NCI-H187 (cell line): Measurements from ENCODE around the gene SH3BP4.

Source experiments
- DNase-seq, 2 experiments: peaks; one replicate each; lab custom pipeline; 2025; lab: John Stamatoyannopoulos, UW

The SH3BP4 gene

DNA sequence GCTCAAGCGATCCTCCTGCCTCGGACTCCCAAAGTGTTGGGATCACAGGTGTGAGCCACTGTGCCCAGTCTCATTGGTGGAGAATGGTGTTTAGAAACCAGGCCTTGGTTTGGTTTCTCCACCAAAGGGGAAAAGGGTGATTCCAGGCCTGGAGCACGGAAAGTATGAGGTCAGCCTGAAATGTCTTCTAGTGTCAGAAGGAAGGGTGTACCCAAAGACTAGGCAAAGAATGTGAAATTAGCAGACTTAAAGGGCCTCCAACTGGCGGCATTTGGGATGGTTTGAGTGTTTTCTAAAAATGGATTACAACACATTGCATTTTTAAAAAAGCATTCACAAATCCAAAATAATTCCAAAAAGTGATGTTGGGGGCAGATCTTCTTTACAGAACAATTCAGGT lies 139.6 kb downstream of the SH3BP4 start:
- DNase-seq, result no peak

DNA sequence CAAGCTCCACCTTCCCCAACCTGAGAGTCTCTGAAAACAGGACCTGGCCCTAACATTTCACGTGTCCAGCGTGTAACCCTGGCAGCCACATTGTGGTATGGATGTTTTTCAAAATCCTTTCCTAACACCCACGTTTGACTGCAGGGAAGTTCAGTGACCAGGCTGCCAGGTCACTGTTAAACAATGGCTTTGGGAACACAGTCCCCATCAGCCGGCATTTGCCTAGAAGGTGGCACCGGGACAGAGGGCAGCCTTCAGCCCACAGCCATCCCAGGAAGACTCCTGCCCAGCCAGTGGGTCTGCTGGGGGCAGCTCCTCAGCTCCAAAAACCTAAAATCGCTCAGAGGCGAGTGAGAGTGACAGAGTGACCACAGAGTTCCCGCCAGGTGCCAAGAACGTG lies 140.2 kb downstream of the SH3BP4 start:
- DNase-seq, result no peak

- DNase-seq, result no peak
Measured at GRCh38 chr2:235092433-235093223, 140.8 kb downstream of the SH3BP4 start.

- no peak for DNase-seq
Measured at GRCh38 chr2:235094457-235094856, 142.6 kb downstream of the SH3BP4 start.

DNA sequence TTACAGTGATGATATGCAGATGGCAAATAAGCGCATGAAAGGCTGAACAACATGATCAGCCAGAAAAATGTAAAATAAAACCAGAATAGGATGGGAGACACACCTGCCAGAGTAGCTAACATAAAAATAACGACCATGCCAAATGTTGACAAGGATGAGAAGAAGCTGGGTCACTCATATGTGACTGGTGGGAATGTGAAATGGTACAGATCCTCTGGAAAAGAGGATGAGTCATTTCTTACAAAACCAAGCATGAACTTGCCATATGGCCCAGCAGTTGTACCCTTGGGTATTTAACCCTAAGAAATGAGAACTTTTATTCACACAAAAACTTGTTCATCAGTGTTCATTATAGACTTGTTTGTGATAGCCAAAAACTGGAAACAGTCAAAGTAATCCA lies 143.8 kb downstream of the SH3BP4 start:
- no peak for DNase-seq

DNA sequence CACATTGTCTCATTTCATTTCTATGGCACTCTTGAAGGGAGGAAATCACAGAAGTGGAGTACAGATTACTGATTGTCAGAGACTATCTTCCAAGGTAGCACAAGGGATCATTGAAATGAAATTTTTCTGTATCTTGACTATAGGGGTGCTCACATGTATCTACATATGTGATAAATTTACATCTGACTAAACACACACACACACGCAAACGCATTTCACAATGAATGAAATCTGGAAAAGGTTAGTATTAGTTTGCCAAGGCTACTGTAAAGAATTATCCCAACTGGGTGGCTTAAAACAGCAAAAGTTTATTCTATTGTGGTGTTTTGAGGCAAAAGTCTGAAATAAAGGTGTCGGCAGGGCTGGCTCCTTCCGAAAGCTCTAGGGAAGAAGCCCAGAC lies 144.6 kb downstream of the SH3BP4 start:
- no peak for DNase-seq

- no peak for DNase-seq
Measured at GRCh38 chr2:235097196-235097595, 145.4 kb downstream of the SH3BP4 start.

DNA sequence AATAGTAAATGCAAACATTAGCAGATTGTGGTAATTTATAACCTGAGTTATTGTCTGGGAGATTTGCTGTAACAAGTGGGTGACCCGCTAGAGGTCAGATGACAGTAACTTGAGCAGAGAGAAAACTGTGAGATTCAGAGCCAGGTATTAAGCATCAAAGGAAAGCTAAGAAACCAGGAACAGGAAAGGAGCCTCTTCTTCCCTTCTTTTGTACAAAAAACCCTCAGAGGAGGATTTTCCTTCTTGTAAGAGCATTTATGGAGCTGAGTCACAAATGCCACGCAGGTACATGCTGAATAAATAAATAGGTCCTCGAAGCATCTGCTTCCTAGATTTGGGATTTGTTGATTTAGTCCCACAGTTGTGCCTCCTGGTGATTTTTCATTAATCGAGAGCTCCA lies 146.5 kb downstream of the SH3BP4 start:
- no peak for DNase-seq

- no peak for DNase-seq
Measured at GRCh38 chr2:235098736-235099494, 147.1 kb downstream of the SH3BP4 start.

- no peak for DNase-seq
Measured at GRCh38 chr2:235102896-235103295, 151.1 kb downstream of the SH3BP4 start.
